K562 (cell line): ENCODE data around the gene S100A4. TPM values are rescaled to one million over a fixed set of nuclear protein-coding genes. Genes with fewer than 3 reads are reported as not detected.

Source experiments
- ASH1L ChIP-seq: fragments of 450-650 bp; IDR thresholded peaks from 2 replicates; pipeline ENCODE4 v1.6.1; 2018; ENCODE audit warnings: borderline replicate concordance, mild to moderate bottlenecking, low read depth; ENCODE audit not compliant: partially characterized antibody
- ATF1 ChIP-seq, 2 experiments: fragments of 450-650 bp in 1 of 2; IDR thresholded peaks; 2 replicates each; pipeline ENCODE4 v1.6.1; 2016; ENCODE audit warnings: missing compliant biosample characterization in 1 of 2, missing genetic modification characterization in 1 of 2
- BHLHE40 ChIP-seq: IDR thresholded peaks from 2 replicates; pipeline ENCODE4 v1.6.1; 2011; ENCODE audit warnings: low read length, improper control_type of control experiment
- CCNT2 ChIP-seq: IDR thresholded peaks from 2 replicates; pipeline ENCODE4 v1.6.1; 2011; ENCODE audit warnings: borderline replicate concordance, low read depth, mild to moderate bottlenecking, moderate library complexity, mixed read lengths, low read length; ENCODE audit not compliant: insufficient read length; ENCODE audit errors: extremely low read depth
- CHAMP1 ChIP-seq: fragments of 450-650 bp; IDR thresholded peaks from 2 replicates; pipeline ENCODE4 v1.6.1; 2016; ENCODE audit warnings: mild to moderate bottlenecking
- CLOCK ChIP-seq: fragments of 250-450 bp; sonication (Bioruptor Pico); IDR thresholded peaks from 2 replicates; pipeline ENCODE4 v1.4.0; 2020; ENCODE audit warnings: mild to moderate bottlenecking, moderate library complexity, borderline replicate concordance
- ETS2 ChIP-seq: IDR thresholded peaks from 2 replicates; pipeline ENCODE4 v1.6.1; 2016; ENCODE audit warnings: borderline replicate concordance, missing genetic modification characterization, mild to moderate bottlenecking, moderate library complexity, missing compliant biosample characterization; ENCODE audit not compliant: poor library complexity, severe bottlenecking
- GATAD2B ChIP-seq: fragments of 450-650 bp; IDR thresholded peaks from 2 replicates; pipeline ENCODE4 v1.6.1; 2017; ENCODE audit warnings: mild to moderate bottlenecking, borderline replicate concordance
- GTF2F1 ChIP-seq: IDR thresholded peaks from 2 replicates; pipeline ENCODE4 v1.6.1; 2011; ENCODE audit warnings: low read depth, low read length, improper control_type of control experiment
- KLF6 ChIP-seq: fragments of 250-450 bp; sonication (Bioruptor Pico); IDR thresholded peaks from 2 replicates; pipeline ENCODE4 v1.4.0; 2020; ENCODE audit warnings: mild to moderate bottlenecking, moderate library complexity, borderline replicate concordance
- LARP7 ChIP-seq: fragments of 450-650 bp; IDR thresholded peaks from 2 replicates; pipeline ENCODE4 v1.6.1; 2016
- MTA1 ChIP-seq: fragments of 450-650 bp; IDR thresholded peaks from 2 replicates; pipeline ENCODE4 v1.6.1; 2017; ENCODE audit warnings: borderline replicate concordance
- POLR2AphosphoS5 ChIP-seq: IDR thresholded peaks from 2 replicates; pipeline ENCODE4 v1.6.1; 2011; ENCODE audit warnings: mild to moderate bottlenecking, low read depth, low read length, moderate library complexity; ENCODE audit not compliant: control insufficient read depth, insufficient read depth
- RBM34 ChIP-seq: fragments of 200-400 bp; formaldehyde crosslinking; IDR thresholded peaks from 2 replicates; pipeline ENCODE4 v1.6.1; 2018; ENCODE audit warnings: low read length, borderline replicate concordance; ENCODE audit not compliant: insufficient read depth
- TOE1 ChIP-seq, 2 experiments: fragments of 450-650 bp in 1 of 2; sonication (generic) in 1 of 2; formaldehyde crosslinking in 1 of 2; IDR thresholded peaks; 2 replicates each; pipeline versions ENCODE4 v1.7.1 to v1.8.0; 2016 to 2022; ENCODE audit warnings: borderline replicate concordance in 2 of 2, mild to moderate bottlenecking in 2 of 2, antibody characterized with exemption in 1 of 2, inconsistent platforms in 1 of 2, low read depth in 1 of 2, missing genetic modification reagents in 1 of 2, moderate library complexity in 1 of 2
- ZBTB17 ChIP-seq: fragments of 450-650 bp; formaldehyde crosslinking; IDR thresholded peaks from 2 replicates; pipeline ENCODE4 v1.4.0; 2020; ENCODE audit warnings: mild to moderate bottlenecking
- ZNF217 ChIP-seq: sonication (generic); formaldehyde crosslinking; IDR thresholded peaks from 2 replicates; pipeline ENCODE4 v1.8.0; 2022; ENCODE audit warnings: mild to moderate bottlenecking, missing genetic modification reagents
- ZNF76 ChIP-seq: fragments of 250-450 bp; sonication (Bioruptor Pico); IDR thresholded peaks from 2 replicates; pipeline ENCODE4 v1.4.0; 2020; ENCODE audit warnings: mild to moderate bottlenecking, moderate library complexity, borderline replicate concordance
- polyA plus RNA-seq, 8 experiments: library from polyadenylated mRNA; depleted of rRNA in 4 of 8; stranded (reverse) in 5 of 8; unstranded in 3 of 8; fragments of >200 nt; fragmentation: Nextera tagmentation in 2 of 8; fragmentation: Illumina TruSeq in 1 of 8; extraction: Ambion mirVana in 2 of 8; extraction: Trizol in 1 of 8; gene quantifications; 2 replicates each; pipeline versions ENCODE4 v1.2.1 to v1.2.3, GENCODE V29; 2011 to 2014; ENCODE audit warnings: inconsistent platforms in 1 of 8, missing spikeins in 1 of 8
- total RNA-seq, 7 experiments: library from RNA; depleted of rRNA in 6 of 7; stranded (reverse); fragments of >200 nt in 6 of 7; fragmentation: Illumina TruSeq in 2 of 7; extraction: Trizol in 2 of 7; gene quantifications; 2 replicates each; pipeline versions ENCODE4 v1.2.1 to v1.2.3, GENCODE V29; 2011 to 2021; ENCODE audit warnings: low replicate concordance in 1 of 7

S100A4 gene
- total and polyA plus RNA-seq, 9 of the 15 experiments (the other 6 are each of a cell fraction or from before 2014, with no cell fraction given) = 3.7 to 20.1 (median 11.2) TPM

GRCh38 chr1:153568367-153569099 is 22.9 kb upstream of the S100A4 start (continued):
- no peak for TF ChIP-seq CHAMP1
- no peak for TF ChIP-seq POLR2AphosphoS5
- no peak for TF ChIP-seq LARP7
- TF ChIP-seq ZNF76 (CRISPR knock-in tag) = no peak
- TF ChIP-seq ZBTB17 = no peak
- TF ChIP-seq ETS2 = no peak
- peak; percentile 27; the same call in 1 of the 2 replicates for TF ChIP-seq BHLHE40
- TF ChIP-seq TOE1 (IDR thresholded peaks at IDR 0.05; ENCODE audit: borderline replicate concordance) = peak; percentile 35; the same call in 1 of the 2 replicates
- TF ChIP-seq TOE1 (CRISPR knock-in tag; IDR thresholded peaks at IDR 0.05; ENCODE audit: borderline replicate concordance, low read depth) = no peak
- no peak for TF ChIP-seq ASH1L
- 0 out of 2 replicates have a peak, but pooled peaks have one; percentile 25 for TF ChIP-seq ATF1 (CRISPR knock-in tag; IDR thresholded peaks at IDR 0.05)
- peak; percentile 53 for TF ChIP-seq ATF1 (tag; IDR thresholded peaks at IDR 0.05)
- TF ChIP-seq ZNF217 (CRISPR knock-in tag) = no peak
- no peak for TF ChIP-seq GATAD2B
- TF ChIP-seq GTF2F1 = no peak; the same call in 1 of the 2 replicates
- no peak for TF ChIP-seq CCNT2
- TF ChIP-seq MTA1 = peak; percentile 82
- no peak for TF ChIP-seq CLOCK
- no peak for TF ChIP-seq KLF6 (CRISPR knock-in tag)
- no peak for TF ChIP-seq RBM34
